Heart left ventricle (tissue), 13 donors: ENCODE measurements around the gene SFPQ.
A peak's percentile ranks its signal among the peaks of the same experiment; 100 is the strongest.

ENCODE experiments used
- CTCF ChIP-seq, 12 donors: fragments of 200-600 bp; sonication (generic) in 4 of 12; IDR thresholded peaks; one replicate each; pipeline versions ENCODE4 v1.5.0 to v1.8.0; 2018 to 2022; ENCODE audit warnings: antibody characterized with exemption in 12 of 12, mild to moderate bottlenecking in 5 of 12
- POLR2A ChIP-seq, 2 donors: fragments of 450-650 bp; IDR thresholded peaks; one replicate each; pipeline ENCODE4 v1.6.1; 2017; ENCODE audit warnings: antibody characterized with exemption in 2 of 2, mild to moderate bottlenecking in 2 of 2, moderate library complexity in 2 of 2
- donor health status: ischemic (EF 13 %, LVEDD 7.1; RV severe dilation, severe dysfunction).
- donor health status: DM: no; HTN: yes; CAD: no.
- donor health status: DM: no; HTN: no; CAD: no.
- donor health status: ischemic (EF 25% LVEDD 6.9; RV normal size, moderate dysfunction).
- donor health status: ischemic (EF 25% LVEDD 5.7; RV mildly dilated, moderate dysfunction).
- donor health status: ischemic (EF 35%, LVEDD 5.7; RV mildly dilated, moderate dysfunction).
- donor health status: nonischemic (EF 11% LVEDD 7.7; RV severe dilation, severe dysfunction).
- donor health status: DM: yes; HTN: yes; CAD: no.
- donor health status: PGD.
- donor health status: ischemic (EF 29% LVEDD 5.4; RV normal size, mild dysfunction).
- donor health status: nonischemic (EF 23%, LVEDD 6.1; RV moderate dilation, normal function).

- TF ChIP-seq POLR2A (IDR thresholded peaks at IDR 0.05) (no peak), CTCF (IDR thresholded peaks at IDR 0.05) (peak; percentile 74 to 93 (median 82))
These were observed 9.2 kb upstream of the SFPQ start for GRCh38 chr1:35202048-35202719.
